H9 (cell line): ENCODE data around the gene ILDR2. TPM values are rescaled to one million over a fixed set of nuclear protein-coding genes. Genes with fewer than 3 reads are reported as not detected.

ENCODE experiments used
- DNase-seq: peaks from one replicate; pipeline ENCODE4 v3.0.0-alpha.2; 2017
- H2AFZ ChIP-seq: one replicate; pipeline ENCODE4 v1.6.1; 2013; ENCODE audit warnings: mild to moderate bottlenecking, low read length, control low read depth, moderate library complexity
- H2AK5ac ChIP-seq: 2 replicates; pipeline ENCODE4 v1.6.1; 2013; ENCODE audit warnings: low read length, control low read depth, mixed read lengths; ENCODE audit not compliant: insufficient read length
- H2BK120ac ChIP-seq: one replicate; pipeline ENCODE4 v1.6.1; 2013; ENCODE audit warnings: low read depth, mild to moderate bottlenecking, low read length, control low read depth, inconsistent platforms; ENCODE audit not compliant: poor library complexity, severe bottlenecking
- H2BK12ac ChIP-seq: 2 replicates; pipeline ENCODE4 v1.6.1; 2013; ENCODE audit warnings: low read length, control low read depth, mixed read lengths, low read depth; ENCODE audit not compliant: insufficient read length
- H2BK15ac ChIP-seq: 2 replicates; pipeline ENCODE4 v1.6.1; 2013; ENCODE audit warnings: low read depth, low read length, control low read depth
- H2BK20ac ChIP-seq: one replicate; pipeline ENCODE4 v1.6.1; 2013; ENCODE audit warnings: low read depth, mild to moderate bottlenecking, low read length, control low read depth, inconsistent platforms; ENCODE audit not compliant: poor library complexity, severe bottlenecking
- H2BK5ac ChIP-seq: 2 replicates; pipeline ENCODE4 v1.6.1; 2013; ENCODE audit warnings: low read length, control low read depth, mixed read lengths; ENCODE audit not compliant: insufficient read length
- H3K14ac ChIP-seq: 2 replicates; pipeline ENCODE4 v1.6.1; 2013; ENCODE audit warnings: low read length, control low read depth; ENCODE audit not compliant: insufficient read depth
- H3K18ac ChIP-seq: 2 replicates; pipeline ENCODE4 v1.6.1; 2013; ENCODE audit warnings: low read depth, mild to moderate bottlenecking, mixed read lengths, low read length, control low read depth; ENCODE audit not compliant: insufficient read length
- H3K23ac ChIP-seq: 2 replicates; pipeline ENCODE4 v1.6.1; 2013; ENCODE audit warnings: low read length, control low read depth, mixed read lengths, low read depth; ENCODE audit not compliant: insufficient read length
- H3K23me2 ChIP-seq: 2 replicates; pipeline ENCODE4 v1.6.1; 2013; ENCODE audit warnings: low read depth, mild to moderate bottlenecking, mixed read lengths, low read length, control low read depth; ENCODE audit not compliant: insufficient read length, poor library complexity, severe bottlenecking
- H3K27ac ChIP-seq: 2 replicates; pipeline ENCODE4 v1.5.1; 2013; ENCODE audit warnings: low read length, control low read depth, mixed read lengths, low read depth; ENCODE audit not compliant: insufficient read length
- H3K27me3 ChIP-seq: 2 replicates; pipeline ENCODE4 v1.6.1; 2013; ENCODE audit warnings: low read length, control low read depth, inconsistent platforms; ENCODE audit not compliant: insufficient read depth
- H3K4ac ChIP-seq: 2 replicates; pipeline ENCODE4 v1.6.1; 2013; ENCODE audit warnings: low read depth, mild to moderate bottlenecking, control low read depth, inconsistent platforms, low read length, moderate library complexity
- H3K4me1 ChIP-seq: 2 replicates; pipeline ENCODE4 v1.6.1; 2013; ENCODE audit warnings: low read length, control low read depth, inconsistent platforms; ENCODE audit not compliant: insufficient read depth
- H3K4me2 ChIP-seq: 2 replicates; pipeline ENCODE4 v1.6.1; 2013; ENCODE audit warnings: low read length, control low read depth, mixed read lengths; ENCODE audit not compliant: insufficient read length, insufficient read depth
- H3K56ac ChIP-seq: 2 replicates; pipeline ENCODE4 v1.6.1; 2013; ENCODE audit warnings: low read depth, mild to moderate bottlenecking, mixed read lengths, low read length, control low read depth; ENCODE audit not compliant: insufficient read length
- H3K79me1 ChIP-seq: 2 replicates; pipeline ENCODE4 v1.6.1; 2013; ENCODE audit warnings: low read depth, mild to moderate bottlenecking, moderate library complexity, low read length, control low read depth, inconsistent platforms; ENCODE audit not compliant: insufficient read depth, poor library complexity, severe bottlenecking
- H3K79me2 ChIP-seq: 2 replicates; pipeline ENCODE4 v1.6.1; 2013; ENCODE audit warnings: low read length, control low read depth, inconsistent platforms; ENCODE audit not compliant: insufficient read depth
- H3K9ac ChIP-seq: 2 replicates; pipeline ENCODE4 v1.6.1; 2013; ENCODE audit warnings: low read length, control low read depth, mixed read lengths; ENCODE audit not compliant: insufficient read length; ENCODE audit errors: extremely low read depth
- H3K9me3 ChIP-seq: one replicate; pipeline ENCODE4 v1.6.1; 2013; ENCODE audit warnings: low read depth, low read length, inconsistent platforms; ENCODE audit not compliant: control insufficient read depth
- H3T11ph ChIP-seq: one replicate; pipeline ENCODE4 v1.6.1; 2013; ENCODE audit warnings: mild to moderate bottlenecking, low read length, control low read depth, inconsistent platforms
- H4K20me1 ChIP-seq: one replicate; pipeline ENCODE4 v1.6.1; 2013; ENCODE audit not compliant: control insufficient read depth, insufficient read length, insufficient read depth
- H4K5ac ChIP-seq: 2 replicates; pipeline ENCODE4 v1.6.1; 2013; ENCODE audit warnings: low read depth, mild to moderate bottlenecking, mixed read lengths, low read length, control low read depth; ENCODE audit not compliant: insufficient read length
- H4K8ac ChIP-seq: replicated peaks from 2 replicates; pipeline ENCODE4 v1.6.1; 2013; ENCODE audit warnings: low read length, control low read depth, mixed read lengths, low read depth; ENCODE audit not compliant: insufficient read length
- H4K91ac ChIP-seq: 2 replicates; pipeline ENCODE4 v1.6.1; 2013; ENCODE audit warnings: low read depth, mild to moderate bottlenecking, moderate library complexity, mixed read lengths, low read length, control low read depth; ENCODE audit not compliant: insufficient read length
- H3K27ac Mint-ChIP-seq, 3 experiments: 2 replicates in 2 of 3; 3 replicates in 1 of 3; pipeline ENCODE4 v1.8.0; 2020 to 2021; ENCODE audit warnings: mixed read lengths in 3 of 3, mild to moderate bottlenecking in 1 of 3, moderate library complexity in 1 of 3
- H3K27me3 Mint-ChIP-seq: 2 replicates; pipeline ENCODE4 v1.8.0; 2021; ENCODE audit warnings: low read depth, mild to moderate bottlenecking, moderate library complexity, mixed read lengths
- H3K36me3 Mint-ChIP-seq, 3 experiments: 2 replicates in 2 of 3; 3 replicates in 1 of 3; pipeline ENCODE4 v1.8.0; 2020 to 2021; ENCODE audit warnings: low read depth in 3 of 3, mixed read lengths in 3 of 3; ENCODE audit not compliant: insufficient read depth in 1 of 3
- H3K4me1 Mint-ChIP-seq, 2 experiments: 2 replicates each; pipeline ENCODE4 v1.8.0; 2020; ENCODE audit warnings: mixed read lengths in 2 of 2
- H3K4me3 Mint-ChIP-seq, 2 experiments: 2 replicates in 1 of 2; 3 replicates in 1 of 2; pipeline ENCODE4 v1.8.0; 2020 to 2021; ENCODE audit warnings: mild to moderate bottlenecking in 2 of 2, mixed read lengths in 2 of 2, moderate library complexity in 1 of 2
- H3K9me3 Mint-ChIP-seq, 2 experiments: 2 replicates in 1 of 2; 3 replicates in 1 of 2; pipeline ENCODE4 v1.8.0; 2020; ENCODE audit warnings: mild to moderate bottlenecking in 2 of 2, mixed read lengths in 2 of 2, moderate library complexity in 1 of 2
- CTCF ChIP-seq: fragments of 200-600 bp; sonication (generic); conservative IDR thresholded peaks from 3 replicates; pipeline ENCODE4 v1.8.0; 2021; ENCODE audit warnings: antibody characterized with exemption, mild to moderate bottlenecking
- WGBS: extraction: QIAGEN DNeasy Blood & Tissue Kit; methylation state at CpG from one replicate; pipeline ENCODE4 v1.1.7; 2013; ENCODE audit warnings: missing lambda C conversion rate, low lambda C conversion rate, mixed read lengths; ENCODE audit not compliant: insufficient read length; ENCODE audit errors: extremely low coverage; 5-methylcytosine and 5-hydroxymethylcytosine counted together
- total RNA-seq: library from RNA; stranded (reverse); gene quantifications from 2 replicates; pipeline ENCODE4 v1.2.1, GENCODE V29; 2021

Gene ILDR2
- total RNA-seq, 1 experiment from 2014 or later, result 1.1 TPM

GRCh38 chr1:167012570-167012969 is 37.2 kb upstream of the ILDR2 start:
- no CpG with 5 or more reads among the region's 2 CpGs for WGBS
- Histone ChIP-seq H3K4me1 (no peaks in the 10 kb centered on the region), H3K23ac (no peak overlapping the region), H3K79me1 (no peaks in the 10 kb centered on the region), H4K8ac (no peak overlapping the region), H3K27ac (no peak overlapping the region), H3K18ac (no peak overlapping the region), H2AK5ac (no peak overlapping the region), H3K23me2 (no peaks in the 10 kb centered on the region), H3K4ac (no peak overlapping the region), H2BK120ac (no peak overlapping the region), H2BK12ac (no peak overlapping the region), H3K4me2 (no peak overlapping the region), H2BK5ac (no peak overlapping the region), H3T11ph (no peak overlapping the region), H3K9ac (no peak overlapping the region), H4K20me1 (no peaks in the 10 kb centered on the region), H4K5ac (no peak overlapping the region), H3K56ac (no peak overlapping the region), H3K9me3 (no peaks in the 10 kb centered on the region), H2BK20ac (no peak overlapping the region), H2BK15ac (no peak overlapping the region), H3K79me2 (no peaks in the 10 kb centered on the region), H4K91ac (no peak overlapping the region), H2AFZ (no peak overlapping the region), H3K14ac (no peak overlapping the region), H3K27me3 (no peaks in the 10 kb centered on the region)
- TF ChIP-seq CTCF, result no peak
- Mint-ChIP-seq H3K27me3 (no peaks in the 10 kb centered on the region; the same call in 1 of the 2 replicates), H3K36me3 (no peaks in the 10 kb centered on the region), H3K4me1 (peaks cover 6 to 12% of the 10 kb centered on the region in 2 experiments; a peak in 3 of 4 replicates), H3K27ac (no peak overlapping the region), H3K4me3 (no peak overlapping the region), H3K9me3 (no peaks in the 10 kb centered on the region)
- DNase-seq, result no peak
